ENCODE results near the gene NDRG4.
"Not testable (repeated sequence)": the region's sequence is repeated elsewhere in the genome, so short reads cannot be mapped to it uniquely, and the experiment has no call there.

Gene NDRG4

GRCh38 chr16:58481931-58482330, 18.0 kb upstream of the NDRG4 start:
- no peak for DNase-seq (ENCODE audit: low spot score)
- TF ChIP-seq, protein P1, sequence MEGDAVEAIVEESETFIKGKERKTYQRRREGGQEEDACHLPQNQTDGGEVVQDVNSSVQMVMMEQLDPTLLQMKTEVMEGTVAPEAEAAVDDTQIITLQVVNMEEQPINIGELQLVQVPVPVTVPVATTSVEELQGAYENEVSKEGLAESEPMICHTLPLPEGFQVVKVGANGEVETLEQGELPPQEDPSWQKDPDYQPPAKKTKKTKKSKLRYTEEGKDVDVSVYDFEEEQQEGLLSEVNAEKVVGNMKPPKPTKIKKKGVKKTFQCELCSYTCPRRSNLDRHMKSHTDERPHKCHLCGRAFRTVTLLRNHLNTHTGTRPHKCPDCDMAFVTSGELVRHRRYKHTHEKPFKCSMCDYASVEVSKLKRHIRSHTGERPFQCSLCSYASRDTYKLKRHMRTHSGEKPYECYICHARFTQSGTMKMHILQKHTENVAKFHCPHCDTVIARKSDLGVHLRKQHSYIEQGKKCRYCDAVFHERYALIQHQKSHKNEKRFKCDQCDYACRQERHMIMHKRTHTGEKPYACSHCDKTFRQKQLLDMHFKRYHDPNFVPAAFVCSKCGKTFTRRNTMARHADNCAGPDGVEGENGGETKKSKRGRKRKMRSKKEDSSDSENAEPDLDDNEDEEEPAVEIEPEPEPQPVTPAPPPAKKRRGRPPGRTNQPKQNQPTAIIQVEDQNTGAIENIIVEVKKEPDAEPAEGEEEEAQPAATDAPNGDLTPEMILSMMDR (IDR thresholded peaks at IDR 0.05; ENCODE audit: borderline replicate concordance, control extremely low read depth, extremely low read depth, insufficient read depth, missing control alignments): no peak
- in situ Hi-C loops (cut with MboI; ENCODE audit: low sequenced_read_pairs, unreplicated experiment): no loop called here

GRCh38 chr16:58485184-58485887, 14.6 kb upstream of the NDRG4 start:
- TF ChIP-seq, protein P1 (IDR thresholded peaks at IDR 0.05; ENCODE audit: borderline replicate concordance, control extremely low read depth, extremely low read depth, insufficient read depth, missing control alignments): no peak
- no peak for DNase-seq (ENCODE audit: low spot score)
- in situ Hi-C loops (cut with MboI; ENCODE audit: low sequenced_read_pairs, unreplicated experiment): no loop called here

- DNase-seq (ENCODE audit: low spot score): peak; percentile 94
- in situ Hi-C loops (cut with MboI; ENCODE audit: low sequenced_read_pairs, unreplicated experiment): no loop called here
These were observed 12.2 kb upstream of the NDRG4 start for GRCh38 chr16:58487566-58488351.

GRCh38 chr16:58488531-58488930, 11.4 kb upstream of the NDRG4 start:
- TF ChIP-seq, protein P1 (IDR thresholded peaks at IDR 0.05; ENCODE audit: borderline replicate concordance, control extremely low read depth, extremely low read depth, insufficient read depth, missing control alignments): no peak
- in situ Hi-C loops (cut with MboI; ENCODE audit: low sequenced_read_pairs, unreplicated experiment): no loop called here
- no peak for DNase-seq (ENCODE audit: low spot score)

More at GRCh38 chr16:58487566-58488351, 12.2 kb upstream of the NDRG4 start:
- TF ChIP-seq, protein P1 (IDR thresholded peaks at IDR 0.05; ENCODE audit: borderline replicate concordance, control extremely low read depth, extremely low read depth, insufficient read depth, missing control alignments): peak; percentile 90

DNA sequence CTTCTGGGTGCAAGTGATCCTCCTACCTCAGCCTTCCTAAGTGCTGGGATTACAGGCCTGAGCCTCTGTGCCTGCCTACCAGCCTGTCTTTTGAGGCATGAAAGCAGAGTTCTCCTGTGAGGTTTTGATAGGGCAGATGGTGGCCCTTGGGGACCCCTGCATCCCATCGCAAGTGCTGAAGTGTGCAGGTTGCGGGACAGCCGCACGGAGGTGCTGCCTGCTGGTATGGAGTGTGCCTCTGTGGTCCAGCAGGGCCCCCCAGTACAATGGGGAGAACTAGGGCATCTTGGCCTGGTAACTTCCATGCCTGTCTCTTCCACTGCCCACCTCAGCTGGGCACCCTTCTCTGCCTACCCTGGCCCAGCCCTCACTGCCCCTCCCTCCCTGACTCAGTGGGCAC, 9.9 kb upstream of the NDRG4 start:
- DNase-seq (ENCODE audit: low spot score): no peak
- in situ Hi-C loops (cut with MboI; ENCODE audit: low sequenced_read_pairs, unreplicated experiment): loop anchor here (5.0 kb wide), 1 partner anchor 153 kb away; no protein-coding TSS in a partner anchor
- TF ChIP-seq, protein P1 (IDR thresholded peaks at IDR 0.05; ENCODE audit: borderline replicate concordance, control extremely low read depth, extremely low read depth, insufficient read depth, missing control alignments): no peak

- in situ Hi-C loops (cut with MboI; ENCODE audit: low sequenced_read_pairs, unreplicated experiment): loop anchor here (5.0 kb wide), 1 partner anchor 153 kb away; no protein-coding TSS in a partner anchor
- DNase-seq (ENCODE audit: low spot score): not testable (repeated sequence)
These were observed 9.4 kb upstream of the NDRG4 start for GRCh38 chr16:58490539-58490938.

GRCh38 chr16:58492066-58492465, 7.9 kb upstream of the NDRG4 start:
- TF ChIP-seq, protein P1 (IDR thresholded peaks at IDR 0.05; ENCODE audit: borderline replicate concordance, control extremely low read depth, extremely low read depth, insufficient read depth, missing control alignments): no peak
- DNase-seq (ENCODE audit: low spot score): no peak
- in situ Hi-C loops (cut with MboI; ENCODE audit: low sequenced_read_pairs, unreplicated experiment): loop anchor here (5.0 kb wide), 1 partner anchor 155 kb away; no protein-coding TSS in a partner anchor

Measured in GM13976 (cell line).